GM12878 (cell line): Measurements from ENCODE around the gene BCAR3.

Source experiments
- EP300 ChIP-seq, 2 experiments: fragments of 150-350 bp in 1 of 2; IDR thresholded peaks; 2 replicates each; pipeline ENCODE4 v1.6.1; 2011 to 2012; ENCODE audit warnings: low read depth in 2 of 2, low read length in 2 of 2, borderline replicate concordance in 1 of 2, improper control_type of control experiment in 1 of 2, inconsistent platforms in 1 of 2; ENCODE audit not compliant: control insufficient read depth in 1 of 2
- POLR2A ChIP-seq: IDR thresholded peaks from 2 replicates; pipeline ENCODE4 v1.6.1; 2011; ENCODE audit warnings: low read depth, mild to moderate bottlenecking, low read length
- RAD21 ChIP-seq: IDR thresholded peaks from 2 replicates; pipeline ENCODE4 v1.6.1; 2011; ENCODE audit warnings: mild to moderate bottlenecking, low read depth, low read length, moderate library complexity; ENCODE audit not compliant: insufficient read depth
- SMC3 ChIP-seq: IDR thresholded peaks from 2 replicates; pipeline ENCODE4 v1.6.1; 2011; ENCODE audit warnings: low read length, improper control_type of control experiment, borderline replicate concordance
- SRF ChIP-seq, 2 experiments: IDR thresholded peaks; 2 replicates each; pipeline ENCODE4 v1.6.1; 2011; ENCODE audit warnings: low read depth in 2 of 2, low read length in 2 of 2, mild to moderate bottlenecking in 1 of 2, moderate library complexity in 1 of 2
- TCF12 ChIP-seq: IDR thresholded peaks from 2 replicates; pipeline ENCODE4 v1.6.1; 2011; ENCODE audit warnings: low read depth, mild to moderate bottlenecking, low read length
- ZBED1 ChIP-seq: IDR thresholded peaks from 2 replicates; pipeline ENCODE4 v1.6.1; 2016; ENCODE audit warnings: borderline replicate concordance
- ZNF24 ChIP-seq: fragments of 450-650 bp; IDR thresholded peaks from 2 replicates; pipeline ENCODE4 v1.6.1; 2017; ENCODE audit warnings: antibody characterized with exemption, mild to moderate bottlenecking
- TF ChIP-seq, protein P1 (sequence below), 3 experiments: IDR thresholded peaks in 2 of 3; conservative IDR thresholded peaks in 1 of 3; 2 replicates each; pipeline ENCODE4 v1.5.1; 2011; ENCODE audit warnings: low read depth in 3 of 3, low read length in 3 of 3, mild to moderate bottlenecking in 3 of 3, control low read depth in 2 of 3, moderate library complexity in 2 of 3, inconsistent platforms in 1 of 3, mixed read lengths in 1 of 3; ENCODE audit not compliant: control insufficient read depth in 2 of 3, insufficient read depth in 1 of 3; ENCODE audit errors: extremely low read depth in 1 of 3
- TF ChIP-seq, protein P2 (sequence below): IDR thresholded peaks from 2 replicates; pipeline ENCODE4 v1.6.1; 2012; ENCODE audit warnings: low read length, inconsistent platforms

DNA sequence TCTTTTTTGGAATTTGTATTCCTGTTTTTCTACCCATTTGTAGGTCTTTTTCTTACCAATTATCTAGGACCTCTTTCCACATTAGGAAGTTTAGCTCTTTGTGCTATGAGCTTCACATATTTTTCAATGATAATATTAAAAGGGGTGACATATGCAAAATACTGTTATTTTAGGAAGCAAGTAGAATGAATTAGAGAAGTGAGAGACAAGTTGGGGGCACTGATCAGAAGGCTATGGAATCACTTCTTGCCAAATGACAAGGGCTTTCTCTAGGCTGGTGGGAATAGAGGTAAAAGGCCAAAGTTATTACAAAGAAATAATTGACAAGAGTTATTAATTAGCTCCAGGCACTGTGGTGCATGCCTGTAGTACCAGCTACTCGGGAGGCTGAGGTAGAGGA is 4.3 kb upstream of the BCAR3 start:
- TF ChIP-seq RAD21 (no peak), SMC3 (no peak), TCF12 (no peak), EP300 (IDR thresholded peaks at IDR 0.05; ENCODE audit: borderline replicate concordance in 1 of 2, control insufficient read depth in 1 of 2, low read depth in 2 of 2, low read length in 2 of 2) (no peak), ZBED1 (no peak), SRF (IDR thresholded peaks at IDR 0.05; ENCODE audit: low read depth in 2 of 2, low read length in 2 of 2) (no peak), ZNF24 (no peak), POLR2A (no peak)
- TF ChIP-seq, protein P1, sequence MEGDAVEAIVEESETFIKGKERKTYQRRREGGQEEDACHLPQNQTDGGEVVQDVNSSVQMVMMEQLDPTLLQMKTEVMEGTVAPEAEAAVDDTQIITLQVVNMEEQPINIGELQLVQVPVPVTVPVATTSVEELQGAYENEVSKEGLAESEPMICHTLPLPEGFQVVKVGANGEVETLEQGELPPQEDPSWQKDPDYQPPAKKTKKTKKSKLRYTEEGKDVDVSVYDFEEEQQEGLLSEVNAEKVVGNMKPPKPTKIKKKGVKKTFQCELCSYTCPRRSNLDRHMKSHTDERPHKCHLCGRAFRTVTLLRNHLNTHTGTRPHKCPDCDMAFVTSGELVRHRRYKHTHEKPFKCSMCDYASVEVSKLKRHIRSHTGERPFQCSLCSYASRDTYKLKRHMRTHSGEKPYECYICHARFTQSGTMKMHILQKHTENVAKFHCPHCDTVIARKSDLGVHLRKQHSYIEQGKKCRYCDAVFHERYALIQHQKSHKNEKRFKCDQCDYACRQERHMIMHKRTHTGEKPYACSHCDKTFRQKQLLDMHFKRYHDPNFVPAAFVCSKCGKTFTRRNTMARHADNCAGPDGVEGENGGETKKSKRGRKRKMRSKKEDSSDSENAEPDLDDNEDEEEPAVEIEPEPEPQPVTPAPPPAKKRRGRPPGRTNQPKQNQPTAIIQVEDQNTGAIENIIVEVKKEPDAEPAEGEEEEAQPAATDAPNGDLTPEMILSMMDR (IDR thresholded peaks at IDR 0.05 in 2 of 3, conservative IDR thresholded peaks at IDR 0.05 in 1 of 3; ENCODE audit: control insufficient read depth in 2 of 3, extremely low read depth in 1 of 3, insufficient read depth in 1 of 3, low read depth in 3 of 3, low read length in 3 of 3), result no peak
- TF ChIP-seq, protein P2, sequence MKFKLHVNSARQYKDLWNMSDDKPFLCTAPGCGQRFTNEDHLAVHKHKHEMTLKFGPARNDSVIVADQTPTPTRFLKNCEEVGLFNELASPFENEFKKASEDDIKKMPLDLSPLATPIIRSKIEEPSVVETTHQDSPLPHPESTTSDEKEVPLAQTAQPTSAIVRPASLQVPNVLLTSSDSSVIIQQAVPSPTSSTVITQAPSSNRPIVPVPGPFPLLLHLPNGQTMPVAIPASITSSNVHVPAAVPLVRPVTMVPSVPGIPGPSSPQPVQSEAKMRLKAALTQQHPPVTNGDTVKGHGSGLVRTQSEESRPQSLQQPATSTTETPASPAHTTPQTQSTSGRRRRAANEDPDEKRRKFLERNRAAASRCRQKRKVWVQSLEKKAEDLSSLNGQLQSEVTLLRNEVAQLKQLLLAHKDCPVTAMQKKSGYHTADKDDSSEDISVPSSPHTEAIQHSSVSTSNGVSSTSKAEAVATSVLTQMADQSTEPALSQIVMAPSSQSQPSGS, result no peak
